Measurements from ENCODE around the gene OR1I1. TPM values are rescaled to one million over a fixed set of nuclear protein-coding genes. Genes with fewer than 3 reads are reported as not detected.
A peak's percentile ranks its signal among the peaks of the same experiment; 100 is the strongest.

The OR1I1 gene
- total RNA-seq, 1 experiment from 2014 or later, result not detected

DNA sequence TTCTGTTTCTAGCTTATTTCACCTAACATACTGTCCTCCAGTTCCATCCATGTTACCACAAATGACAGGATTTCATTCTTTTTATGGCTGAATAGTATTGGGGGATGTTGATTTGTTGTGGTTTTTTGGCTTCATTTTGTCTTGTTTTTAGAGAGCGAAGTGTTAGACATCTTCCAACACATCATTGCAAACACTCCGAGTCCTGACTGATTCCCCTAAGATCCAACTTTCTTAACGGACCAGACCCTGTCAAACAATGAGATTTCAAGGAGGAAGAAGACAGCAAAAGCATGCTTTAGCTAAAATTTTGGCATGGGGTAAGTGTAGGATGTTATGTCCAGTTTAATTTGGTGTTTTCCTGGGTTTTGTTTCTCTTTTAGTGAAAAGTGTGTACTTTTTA is 36.5 kb upstream of the OR1I1 start:
- POLR2A ChIA-PET (ENCODE audit: unreplicated experiment), result interaction anchor here (0.7 kb wide), 1 partner anchor 133 kb away, joined by 7 read pairs; no protein-coding TSS in a partner anchor
- Histone ChIP-seq H3K27me3 (ENCODE audit: insufficient read depth, low read depth) (no peaks in the 10 kb centered on the region), H3K4me3 (no peak overlapping the region), H3K36me3 (ENCODE audit: low read depth) (no peaks in the 10 kb centered on the region), H2AFZ (no peak overlapping the region), H3K27ac (no peak overlapping the region), H4K20me1 (ENCODE audit: insufficient read depth) (no peaks in the 10 kb centered on the region), H3K4me2 (no peak overlapping the region), H3F3A (ENCODE audit: insufficient read depth, low read depth) (peaks cover 18% of the 10 kb centered on the region), H3K4me1 (replicated peaks; ENCODE audit: insufficient read depth) (peaks cover 24% of the 10 kb centered on the region), H3K9me2 (ENCODE audit: insufficient read depth) (no peaks in the 10 kb centered on the region), H3K79me2 (ENCODE audit: low read depth) (peaks cover 20% of the 10 kb centered on the region), H3K9me3 (ENCODE audit: insufficient read depth, low read depth) (0 out of 2 replicates have a peak, but pooled peaks cover 3% of the 10 kb centered on the region)
- TF ChIP-seq EZH2 (IDR thresholded peaks at IDR 0.05; ENCODE audit: low read depth), result no peak
- TF ChIP-seq, protein P1, sequence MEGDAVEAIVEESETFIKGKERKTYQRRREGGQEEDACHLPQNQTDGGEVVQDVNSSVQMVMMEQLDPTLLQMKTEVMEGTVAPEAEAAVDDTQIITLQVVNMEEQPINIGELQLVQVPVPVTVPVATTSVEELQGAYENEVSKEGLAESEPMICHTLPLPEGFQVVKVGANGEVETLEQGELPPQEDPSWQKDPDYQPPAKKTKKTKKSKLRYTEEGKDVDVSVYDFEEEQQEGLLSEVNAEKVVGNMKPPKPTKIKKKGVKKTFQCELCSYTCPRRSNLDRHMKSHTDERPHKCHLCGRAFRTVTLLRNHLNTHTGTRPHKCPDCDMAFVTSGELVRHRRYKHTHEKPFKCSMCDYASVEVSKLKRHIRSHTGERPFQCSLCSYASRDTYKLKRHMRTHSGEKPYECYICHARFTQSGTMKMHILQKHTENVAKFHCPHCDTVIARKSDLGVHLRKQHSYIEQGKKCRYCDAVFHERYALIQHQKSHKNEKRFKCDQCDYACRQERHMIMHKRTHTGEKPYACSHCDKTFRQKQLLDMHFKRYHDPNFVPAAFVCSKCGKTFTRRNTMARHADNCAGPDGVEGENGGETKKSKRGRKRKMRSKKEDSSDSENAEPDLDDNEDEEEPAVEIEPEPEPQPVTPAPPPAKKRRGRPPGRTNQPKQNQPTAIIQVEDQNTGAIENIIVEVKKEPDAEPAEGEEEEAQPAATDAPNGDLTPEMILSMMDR (conservative IDR thresholded peaks at IDR 0.05), result no peak
- intact Hi-C loops (cut with micrococcal nuclease; ENCODE audit: unreplicated experiment), result no loop called here
- no peak for DNase-seq
- CTCF ChIA-PET, result no interaction called here
- BruUV-seq (replicated peaks), result no TSS peak

DNA sequence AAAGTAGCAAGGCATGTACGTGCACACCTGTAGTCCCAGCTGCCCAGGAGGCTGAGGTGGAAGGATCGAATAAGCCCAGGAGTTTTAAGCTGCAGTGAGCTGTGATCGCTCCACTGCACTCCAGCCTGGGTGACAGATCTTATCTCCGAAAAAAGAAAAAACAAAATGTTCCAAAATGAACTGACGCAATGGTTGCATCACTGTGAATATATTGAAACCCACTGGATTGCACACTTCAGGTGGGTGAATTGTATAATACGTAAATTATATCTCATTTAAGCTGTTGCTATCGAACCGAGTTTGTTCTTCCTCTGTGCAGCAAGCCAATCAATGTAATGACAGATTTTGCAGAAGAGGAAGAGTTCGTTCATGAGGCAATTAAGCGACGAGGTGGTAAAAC is 34.3 kb upstream of the OR1I1 start:
- Histone ChIP-seq H3F3A (ENCODE audit: insufficient read depth, low read depth) (peaks cover 18% of the 10 kb centered on the region), H3K4me2 (peak overlapping the region; percentile 80), H3K79me2 (ENCODE audit: low read depth) (peaks cover 40% of the 10 kb centered on the region), H3K9me3 (ENCODE audit: insufficient read depth, low read depth) (no peaks in the 10 kb centered on the region), H3K4me1 (replicated peaks; ENCODE audit: insufficient read depth) (peaks cover 28% of the 10 kb centered on the region), H3K27me3 (ENCODE audit: insufficient read depth, low read depth) (no peaks in the 10 kb centered on the region), H2AFZ (no peak overlapping the region), H3K4me3 (no peak overlapping the region), H3K36me3 (ENCODE audit: low read depth) (peaks cover 13% of the 10 kb centered on the region), H3K27ac (no peak overlapping the region), H3K9me2 (ENCODE audit: insufficient read depth) (no peaks in the 10 kb centered on the region), H4K20me1 (ENCODE audit: insufficient read depth) (no peaks in the 10 kb centered on the region)
- no TSS peak for BruUV-seq (replicated peaks)
- no peak for DNase-seq
- POLR2A ChIA-PET (ENCODE audit: unreplicated experiment), result no interaction called here
- TF ChIP-seq, protein P1 (conservative IDR thresholded peaks at IDR 0.05), result no peak
- TF ChIP-seq EZH2 (IDR thresholded peaks at IDR 0.05; ENCODE audit: low read depth), result no peak
- CTCF ChIA-PET, result interaction anchor here (0.6 kb wide), 1 partner anchor 557 kb away, joined by 3 read pairs; no protein-coding TSS in a partner anchor
- intact Hi-C loops (cut with micrococcal nuclease; ENCODE audit: unreplicated experiment), result no loop called here

DNA sequence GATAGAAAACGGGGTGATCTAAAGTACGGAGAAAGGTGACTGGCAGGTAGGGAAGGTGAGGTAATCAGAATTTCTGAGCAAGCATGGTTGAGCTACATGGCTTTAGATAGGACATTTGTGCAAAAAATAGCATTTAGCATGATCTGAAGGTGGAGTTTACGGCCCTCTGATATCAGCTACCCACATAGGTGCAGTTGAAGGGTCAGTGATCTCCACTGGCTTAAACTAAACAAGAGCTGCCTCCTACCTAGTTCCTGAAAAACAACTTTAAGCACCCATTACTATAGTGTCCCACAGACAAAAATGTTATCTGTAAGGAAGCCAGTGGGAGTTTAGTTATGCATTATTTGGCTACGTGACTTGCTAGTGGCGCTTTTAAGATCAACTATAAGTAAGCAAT is 33.9 kb upstream of the OR1I1 start:
- H2AFZ ChIP-seq, result no peak overlapping the region
- CTCF ChIA-PET, result interaction anchor here (0.6 kb wide), 1 partner anchor 558 kb away, joined by 3 read pairs; no protein-coding TSS in a partner anchor
- DNase-seq, result no peak

More for the DNA sequence above, 33.9 kb upstream of the OR1I1 start:
- BruUV-seq (replicated peaks), result no TSS peak
- H3K27me3 ChIP-seq (ENCODE audit: insufficient read depth, low read depth), result no peaks in the 10 kb centered on the region
- H3K36me3 ChIP-seq (ENCODE audit: low read depth), result peaks cover 18% of the 10 kb centered on the region
- no peaks in the 10 kb centered on the region for H4K20me1 ChIP-seq (ENCODE audit: insufficient read depth)
- peaks cover 18% of the 10 kb centered on the region for H3F3A ChIP-seq (ENCODE audit: insufficient read depth, low read depth)
- POLR2A ChIA-PET (ENCODE audit: unreplicated experiment), result no interaction called here
- intact Hi-C loops (cut with micrococcal nuclease; ENCODE audit: unreplicated experiment), result no loop called here
- no peak overlapping the region for H3K27ac ChIP-seq
- H3K9me2 ChIP-seq (ENCODE audit: insufficient read depth), result no peaks in the 10 kb centered on the region
- TF ChIP-seq, protein P1 (conservative IDR thresholded peaks at IDR 0.05), result no peak
- no peak for TF ChIP-seq EZH2 (IDR thresholded peaks at IDR 0.05; ENCODE audit: low read depth)
- no peak overlapping the region; the same call in 1 of the 2 replicates for H3K4me3 ChIP-seq
- peak overlapping the region; percentile 80 for H3K4me2 ChIP-seq
- H3K79me2 ChIP-seq (ENCODE audit: low read depth), result peaks cover 45% of the 10 kb centered on the region
- H3K4me1 ChIP-seq (replicated peaks; ENCODE audit: insufficient read depth), result peaks cover 28% of the 10 kb centered on the region
- H3K9me3 ChIP-seq (ENCODE audit: insufficient read depth, low read depth), result no peaks in the 10 kb centered on the region

Data from PC-9 (cell line).